PC-3 (cell line): ENCODE measurements around the gene FECH.

Source experiments
- EZH2 ChIP-seq: fragments of 300-600 bp; sonication (generic); IDR thresholded peaks from one replicate; pipeline ENCODE4 v1.6.1; 2017; ENCODE audit warnings: antibody characterized with exemption, mild to moderate bottlenecking, low read length; ENCODE audit not compliant: unreplicated experiment
- EZH2phosphoT487 ChIP-seq: fragments of 300-600 bp; sonication (generic); IDR thresholded peaks from 2 replicates; pipeline ENCODE4 v1.6.1; 2018; ENCODE audit warnings: mild to moderate bottlenecking, antibody characterized with exemption, low read length, borderline replicate concordance
- TF ChIP-seq, protein P1 (sequence below): fragments of 300-600 bp; sonication (generic); conservative IDR thresholded peaks from 2 replicates; pipeline ENCODE4 v1.5.1; 2017; ENCODE audit warnings: antibody characterized with exemption, low read depth, mild to moderate bottlenecking, low read length

DNA sequence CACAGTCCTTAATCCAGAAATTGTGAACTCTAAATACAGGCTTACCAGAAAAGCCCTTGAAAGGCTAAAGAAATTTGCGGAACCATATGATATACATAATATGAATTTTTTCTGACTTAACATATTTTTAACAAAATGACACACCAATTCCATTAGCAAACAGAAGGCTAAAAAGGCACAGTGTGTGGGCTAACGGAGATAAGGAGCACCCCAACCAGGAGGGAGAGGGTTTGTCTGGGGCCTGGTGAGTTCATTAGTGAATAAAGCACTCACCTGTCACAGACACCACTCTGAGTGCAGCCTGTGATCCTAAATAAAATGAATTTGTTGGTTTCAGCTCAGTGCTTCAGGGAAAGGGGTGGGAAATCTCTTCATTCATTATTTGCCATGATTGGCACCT, 2.7 kb upstream of the FECH start:
- TF ChIP-seq, protein P1, sequence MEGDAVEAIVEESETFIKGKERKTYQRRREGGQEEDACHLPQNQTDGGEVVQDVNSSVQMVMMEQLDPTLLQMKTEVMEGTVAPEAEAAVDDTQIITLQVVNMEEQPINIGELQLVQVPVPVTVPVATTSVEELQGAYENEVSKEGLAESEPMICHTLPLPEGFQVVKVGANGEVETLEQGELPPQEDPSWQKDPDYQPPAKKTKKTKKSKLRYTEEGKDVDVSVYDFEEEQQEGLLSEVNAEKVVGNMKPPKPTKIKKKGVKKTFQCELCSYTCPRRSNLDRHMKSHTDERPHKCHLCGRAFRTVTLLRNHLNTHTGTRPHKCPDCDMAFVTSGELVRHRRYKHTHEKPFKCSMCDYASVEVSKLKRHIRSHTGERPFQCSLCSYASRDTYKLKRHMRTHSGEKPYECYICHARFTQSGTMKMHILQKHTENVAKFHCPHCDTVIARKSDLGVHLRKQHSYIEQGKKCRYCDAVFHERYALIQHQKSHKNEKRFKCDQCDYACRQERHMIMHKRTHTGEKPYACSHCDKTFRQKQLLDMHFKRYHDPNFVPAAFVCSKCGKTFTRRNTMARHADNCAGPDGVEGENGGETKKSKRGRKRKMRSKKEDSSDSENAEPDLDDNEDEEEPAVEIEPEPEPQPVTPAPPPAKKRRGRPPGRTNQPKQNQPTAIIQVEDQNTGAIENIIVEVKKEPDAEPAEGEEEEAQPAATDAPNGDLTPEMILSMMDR = no peak
- TF ChIP-seq EZH2 (no peak), EZH2phosphoT487 (no peak)
